Gastroesophageal sphincter (tissue), 3 donors: ENCODE results near the gene RMI2.

Source experiments
- CTCF ChIP-seq, 4 experiments: fragments of 200-600 bp in 2 of 4; fragments of 450-650 bp in 2 of 4; sonication (generic) in 1 of 4; IDR thresholded peaks; one replicate each; pipeline ENCODE4 v1.5.1; 2017 to 2019; ENCODE audit warnings: antibody characterized with exemption in 4 of 4, mild to moderate bottlenecking in 2 of 4, moderate library complexity in 2 of 4
- POLR2A ChIP-seq, 2 donors: fragments of 450-650 bp; IDR thresholded peaks; one replicate each; pipeline ENCODE4 v1.6.1; 2017; ENCODE audit warnings: antibody characterized with exemption in 2 of 2, mild to moderate bottlenecking in 2 of 2, moderate library complexity in 1 of 2

DNA sequence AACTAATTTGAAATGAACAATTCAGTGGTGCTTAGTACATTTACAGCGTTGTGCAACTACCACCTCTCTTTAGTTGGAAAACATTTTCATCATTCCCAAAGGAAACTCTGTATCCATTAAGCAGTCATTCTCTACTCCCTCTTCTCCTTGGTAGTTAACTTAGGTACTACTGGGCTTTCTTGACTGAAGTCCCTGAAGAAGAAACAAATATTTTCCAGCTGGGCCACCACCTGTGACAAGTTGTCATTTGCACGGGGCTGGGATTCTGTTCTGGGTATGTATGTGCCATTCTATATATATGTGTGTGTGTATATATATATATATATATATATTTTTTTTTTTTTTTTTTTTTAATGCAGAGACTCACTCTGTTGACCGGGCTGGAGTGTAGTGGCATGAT lies 15.4 kb upstream of the RMI2 start:
- no peak for TF ChIP-seq CTCF (IDR thresholded peaks at IDR 0.05)
- TF ChIP-seq POLR2A (IDR thresholded peaks at IDR 0.05) = no peak
